Heart left ventricle (tissue), 13 donors: ENCODE results near the gene PHB1.

ENCODE experiments used
- POLR2A ChIP-seq, 2 donors: fragments of 450-650 bp; IDR thresholded peaks; one replicate each; pipeline ENCODE4 v1.6.1; 2017; ENCODE audit warnings: antibody characterized with exemption in 2 of 2, mild to moderate bottlenecking in 2 of 2, moderate library complexity in 2 of 2
- TF ChIP-seq, protein P1 (sequence below), 12 donors: fragments of 200-600 bp; sonication (generic) in 4 of 12; IDR thresholded peaks; one replicate each; pipeline versions ENCODE4 v1.5.0 to v1.8.0; 2018 to 2022; ENCODE audit warnings: antibody characterized with exemption in 12 of 12, mild to moderate bottlenecking in 5 of 12
- donor health status: ischemic (EF 13 %, LVEDD 7.1; RV severe dilation, severe dysfunction).
- donor health status: DM: no; HTN: yes; CAD: no.
- donor health status: DM: no; HTN: no; CAD: no.
- donor health status: ischemic (EF 25% LVEDD 6.9; RV normal size, moderate dysfunction).
- donor health status: ischemic (EF 25% LVEDD 5.7; RV mildly dilated, moderate dysfunction).
- donor health status: ischemic (EF 35%, LVEDD 5.7; RV mildly dilated, moderate dysfunction).
- donor health status: nonischemic (EF 11% LVEDD 7.7; RV severe dilation, severe dysfunction).
- donor health status: DM: yes; HTN: yes; CAD: no.
- donor health status: PGD.
- donor health status: ischemic (EF 29% LVEDD 5.4; RV normal size, mild dysfunction).
- donor health status: nonischemic (EF 23%, LVEDD 6.1; RV moderate dilation, normal function).

GRCh38 chr17:49431743-49432142 lies 17.1 kb upstream of the PHB1 start:
- TF ChIP-seq, protein P1, sequence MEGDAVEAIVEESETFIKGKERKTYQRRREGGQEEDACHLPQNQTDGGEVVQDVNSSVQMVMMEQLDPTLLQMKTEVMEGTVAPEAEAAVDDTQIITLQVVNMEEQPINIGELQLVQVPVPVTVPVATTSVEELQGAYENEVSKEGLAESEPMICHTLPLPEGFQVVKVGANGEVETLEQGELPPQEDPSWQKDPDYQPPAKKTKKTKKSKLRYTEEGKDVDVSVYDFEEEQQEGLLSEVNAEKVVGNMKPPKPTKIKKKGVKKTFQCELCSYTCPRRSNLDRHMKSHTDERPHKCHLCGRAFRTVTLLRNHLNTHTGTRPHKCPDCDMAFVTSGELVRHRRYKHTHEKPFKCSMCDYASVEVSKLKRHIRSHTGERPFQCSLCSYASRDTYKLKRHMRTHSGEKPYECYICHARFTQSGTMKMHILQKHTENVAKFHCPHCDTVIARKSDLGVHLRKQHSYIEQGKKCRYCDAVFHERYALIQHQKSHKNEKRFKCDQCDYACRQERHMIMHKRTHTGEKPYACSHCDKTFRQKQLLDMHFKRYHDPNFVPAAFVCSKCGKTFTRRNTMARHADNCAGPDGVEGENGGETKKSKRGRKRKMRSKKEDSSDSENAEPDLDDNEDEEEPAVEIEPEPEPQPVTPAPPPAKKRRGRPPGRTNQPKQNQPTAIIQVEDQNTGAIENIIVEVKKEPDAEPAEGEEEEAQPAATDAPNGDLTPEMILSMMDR (IDR thresholded peaks at IDR 0.05): no peak
- TF ChIP-seq POLR2A (IDR thresholded peaks at IDR 0.05): no peak
